GM12878 (cell line): ENCODE measurements around the gene SLITRK3. TPM values are rescaled to one million over a fixed set of nuclear protein-coding genes. Genes with fewer than 3 reads are reported as not detected.

Experiments
- CEBPZ ChIP-seq: fragments of 150-350 bp; IDR thresholded peaks from 2 replicates; pipeline ENCODE4 v1.6.1; 2016; ENCODE audit warnings: low read depth, low read length
- EGR1 ChIP-seq, 2 experiments: IDR thresholded peaks; 1 replicate in 1 of 2; 2 replicates in 1 of 2; pipeline ENCODE4 v1.6.1; 2011 to 2012; ENCODE audit warnings: low read depth in 2 of 2, low read length in 2 of 2, borderline replicate concordance in 1 of 2, mild to moderate bottlenecking in 1 of 2, moderate library complexity in 1 of 2
- KDM1A ChIP-seq: fragments of 200-600 bp; sonication (generic); IDR thresholded peaks from 2 replicates; pipeline ENCODE4 v1.6.1; 2016; ENCODE audit warnings: borderline replicate concordance
- LARP7 ChIP-seq: fragments of 450-650 bp; IDR thresholded peaks from 2 replicates; pipeline ENCODE4 v1.6.1; 2017; ENCODE audit warnings: mild to moderate bottlenecking
- NRF1 ChIP-seq: conservative IDR thresholded peaks from 2 replicates; pipeline ENCODE4 v1.6.1; 2011; ENCODE audit warnings: mild to moderate bottlenecking, low read depth, low read length, improper control_type of control experiment
- SIX5 ChIP-seq: IDR thresholded peaks from 2 replicates; pipeline ENCODE4 v1.6.1; 2011; ENCODE audit warnings: mild to moderate bottlenecking, low read depth, low read length, moderate library complexity; ENCODE audit not compliant: severe bottlenecking
- SREBF1 ChIP-seq: IDR thresholded peaks from 2 replicates; pipeline ENCODE4 v1.6.1; 2012; ENCODE audit warnings: mild to moderate bottlenecking, low read length
- SREBF2 ChIP-seq: IDR thresholded peaks from 2 replicates; pipeline ENCODE4 v1.6.1; 2012; ENCODE audit warnings: mild to moderate bottlenecking, low read length
- TAF1 ChIP-seq: IDR thresholded peaks from 2 replicates; pipeline ENCODE4 v1.6.1; 2011; ENCODE audit warnings: mild to moderate bottlenecking, low read depth, low read length, borderline replicate concordance
- ZNF592 ChIP-seq: fragments of 450-650 bp; IDR thresholded peaks from 2 replicates; pipeline ENCODE4 v1.6.1; 2017; ENCODE audit warnings: mild to moderate bottlenecking, moderate library complexity
- ZNF687 ChIP-seq: fragments of 450-650 bp; IDR thresholded peaks from 2 replicates; pipeline ENCODE4 v1.6.1; 2017; ENCODE audit warnings: mild to moderate bottlenecking, moderate library complexity
- polyA plus RNA-seq, 11 experiments: library from polyadenylated mRNA; depleted of rRNA in 4 of 11; unstranded in 6 of 11; stranded (reverse) in 5 of 11; fragments of >200 nt; fragmentation: Nextera tagmentation in 4 of 11; fragmentation: Illumina TruSeq in 1 of 11; extraction: Ambion mirVana in 4 of 11; extraction: Trizol in 1 of 11; gene quantifications; 1 replicate in 1 of 11; 2 replicates in 10 of 11; pipeline versions ENCODE4 v1.2.1 to v1.2.3, GENCODE V29; 2011 to 2016; ENCODE audit warnings: inconsistent platforms in 2 of 11, missing spikeins in 2 of 11, low read depth in 1 of 11
- total RNA-seq, 4 experiments: library from RNA; depleted of rRNA in 3 of 4; stranded (reverse); fragments of >200 nt in 3 of 4; fragmentation: Illumina TruSeq in 1 of 4; extraction: Trizol in 1 of 4; gene quantifications; 2 replicates each; pipeline versions ENCODE4 v1.2.1 to v1.2.3, GENCODE V29; 2013 to 2021

SLITRK3 gene
- total and polyA plus RNA-seq, 10 of the 15 experiments (the other 5 are each of a cell fraction or from before 2014, with no cell fraction given), result 0.03 TPM; not detected in 9

- TF ChIP-seq ZNF592 (no peak), CEBPZ (no peak), SIX5 (no peak), NRF1 (no peak), KDM1A (no peak), ZNF687 (no peak), TAF1 (no peak), SREBF1 (no peak), EGR1 (IDR thresholded peaks at IDR 0.05; ENCODE audit: borderline replicate concordance in 1 of 2, low read depth in 2 of 2, low read length in 2 of 2) (0 out of 3 replicates have a peak, but pooled peaks of 1 of the 2 experiments have one; percentile 8), SREBF2 (no peak), LARP7 (no peak)
These were observed 10.5 kb upstream of the SLITRK3 start (continued) for GRCh38 chr3:165206454-165207266.
